Measurements from ENCODE around the gene PRRC2B.

The PRRC2B gene

DNA sequence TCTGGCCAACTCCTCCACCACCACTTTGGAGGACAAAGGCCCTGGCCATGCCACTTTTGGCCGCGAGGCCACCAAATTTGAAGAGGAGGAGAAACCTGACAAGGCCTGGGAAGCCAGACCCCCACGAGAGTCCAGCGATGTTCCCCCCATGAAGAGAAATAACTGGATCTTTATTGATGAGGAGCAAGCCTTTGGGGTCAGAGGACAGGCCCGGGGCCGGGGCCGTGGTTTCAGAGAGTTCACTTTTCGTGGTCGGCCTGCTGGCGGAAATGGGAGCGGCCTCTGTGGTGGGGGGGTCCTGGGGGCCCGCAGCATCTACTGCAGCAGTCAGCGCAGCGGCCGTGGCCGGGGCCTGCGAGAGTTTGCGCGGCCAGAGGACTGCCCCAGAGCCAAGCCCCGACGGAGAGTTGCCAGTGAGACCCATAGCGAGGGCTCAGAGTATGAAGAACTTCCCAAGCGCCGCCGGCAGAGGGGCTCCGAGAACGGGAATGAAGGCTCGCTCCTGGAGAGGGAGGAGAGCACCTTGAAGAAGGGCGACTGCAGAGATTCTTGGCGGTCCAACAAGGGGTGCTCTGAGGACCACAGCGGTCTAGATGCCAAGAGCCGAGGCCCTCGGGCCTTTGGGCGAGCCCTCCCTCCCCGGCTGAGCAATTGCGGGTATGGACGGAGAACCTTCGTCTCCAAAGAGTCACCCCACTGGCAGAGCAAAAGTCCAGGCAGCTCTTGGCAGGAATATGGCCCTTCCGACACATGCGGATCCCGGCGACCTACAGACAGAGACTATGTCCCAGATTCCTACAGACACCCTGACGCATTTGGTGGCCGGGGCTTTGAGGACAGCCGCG is 81.4 kb downstream of the PRRC2B start:
- no peak overlapping the region for H3K27ac ChIP-seq (ENCODE audit: low read length)
- H3K36me3 ChIP-seq (ENCODE audit: control insufficient read depth in 1 of 2, insufficient read depth in 2 of 2, low read length in 2 of 2), result peaks cover 71 to 98% of the 10 kb centered on the region in 2 donors
- H3K9me3 ChIP-seq (ENCODE audit: control insufficient read depth in 1 of 2, low read length in 2 of 2), result no peaks in the 10 kb centered on the region
- no peaks in the 10 kb centered on the region for H3K27me3 ChIP-seq (ENCODE audit: low read depth, low read length)
- no peak overlapping the region for H3K4me3 ChIP-seq (ENCODE audit: low read depth in 1 of 2, low read length in 2 of 2)
- H3K4me1 ChIP-seq (ENCODE audit: control insufficient read depth in 1 of 2, insufficient read depth in 2 of 2, low read length in 2 of 2), result no peaks in the 10 kb centered on the region

DNA sequence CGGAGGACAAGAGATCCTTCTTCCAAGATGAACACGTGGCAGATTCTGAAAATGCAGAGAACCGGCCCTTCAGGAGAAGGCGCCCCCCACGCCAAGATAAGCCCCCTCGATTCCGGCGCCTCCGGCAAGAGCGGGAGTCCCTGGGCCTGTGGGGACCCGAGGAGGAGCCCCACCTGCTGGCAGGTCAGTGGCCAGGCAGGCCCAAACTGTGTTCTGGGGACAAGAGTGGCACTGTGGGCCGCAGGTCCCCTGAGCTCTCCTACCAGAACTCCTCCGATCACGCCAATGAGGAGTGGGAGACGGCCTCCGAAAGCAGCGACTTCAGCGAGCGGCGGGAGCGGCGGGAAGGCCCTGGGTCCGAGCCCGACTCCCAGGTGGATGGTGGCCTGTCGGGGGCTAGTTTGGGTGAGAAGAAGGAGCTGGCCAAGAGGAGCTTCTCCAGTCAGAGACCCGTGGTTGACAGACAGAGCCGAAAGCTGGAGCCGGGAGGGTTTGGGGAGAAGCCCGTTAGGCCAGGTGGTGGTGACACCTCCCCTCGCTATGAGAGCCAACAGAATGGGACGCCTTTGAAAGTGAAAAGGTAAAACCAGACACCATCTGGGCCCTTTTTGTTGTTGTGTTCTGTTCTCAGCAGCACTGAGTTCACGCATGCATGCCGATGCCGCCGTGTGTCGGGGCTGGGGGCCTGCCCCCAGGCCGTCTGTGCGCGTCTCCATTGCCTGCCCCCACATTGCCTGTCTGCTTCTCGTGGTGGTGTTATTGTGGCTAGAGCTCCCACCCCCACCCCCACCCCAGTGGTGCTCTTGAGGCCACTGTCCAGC is 82.3 kb downstream of the PRRC2B start:
- no peaks in the 10 kb centered on the region for H3K9me3 ChIP-seq (ENCODE audit: control insufficient read depth in 1 of 2, low read length in 2 of 2)
- no peaks in the 10 kb centered on the region for H3K4me1 ChIP-seq (ENCODE audit: control insufficient read depth in 1 of 2, insufficient read depth in 2 of 2, low read length in 2 of 2)
- no peaks in the 10 kb centered on the region for H3K27me3 ChIP-seq (ENCODE audit: low read depth, low read length)
- peaks cover 67 to 96% of the 10 kb centered on the region in 2 donors for H3K36me3 ChIP-seq (ENCODE audit: control insufficient read depth in 1 of 2, insufficient read depth in 2 of 2, low read length in 2 of 2)
- no peak overlapping the region for H3K27ac ChIP-seq (ENCODE audit: low read length)
- H3K4me3 ChIP-seq (ENCODE audit: low read depth in 1 of 2, low read length in 2 of 2), result no peak overlapping the region

DNA sequence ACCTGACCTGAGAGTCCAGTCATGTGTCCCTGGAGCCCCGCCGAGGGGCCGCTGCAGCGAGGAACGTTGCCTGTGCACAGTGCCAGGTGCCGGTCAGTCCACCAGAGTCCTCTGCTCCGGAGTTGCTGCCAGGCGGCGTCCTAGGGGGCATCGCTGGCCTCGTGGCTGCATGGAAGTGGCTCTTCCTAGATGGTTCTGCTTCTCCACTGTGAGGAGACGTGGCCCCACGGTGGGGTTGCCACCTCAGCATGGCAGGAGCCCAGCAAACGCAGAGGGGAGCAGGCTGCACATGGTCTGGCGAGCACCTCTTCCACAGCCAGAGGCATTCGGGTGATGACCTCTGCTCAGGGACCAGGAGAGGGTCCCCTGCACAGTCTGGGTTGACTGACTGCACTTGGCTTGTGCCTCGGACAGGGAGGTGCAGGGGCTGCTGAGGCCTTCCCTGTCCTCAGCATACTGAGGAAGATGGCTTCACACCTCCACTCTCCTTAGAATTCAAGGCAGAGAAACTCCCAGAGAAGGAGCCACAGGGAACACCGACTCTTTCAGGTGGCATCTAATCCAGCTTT is 83.0 kb downstream of the PRRC2B start:
- Histone ChIP-seq H3K27ac (ENCODE audit: low read length) (no peak overlapping the region), H3K4me1 (ENCODE audit: control insufficient read depth in 1 of 2, insufficient read depth in 2 of 2, low read length in 2 of 2) (no peaks in the 10 kb centered on the region), H3K9me3 (ENCODE audit: control insufficient read depth in 1 of 2, low read length in 2 of 2) (no peaks in the 10 kb centered on the region), H3K36me3 (ENCODE audit: control insufficient read depth in 1 of 2, insufficient read depth in 2 of 2, low read length in 2 of 2) (peaks cover 62 to 94% of the 10 kb centered on the region in 2 donors), H3K4me3 (ENCODE audit: low read depth in 1 of 2, low read length in 2 of 2) (no peak overlapping the region), H3K27me3 (ENCODE audit: low read depth, low read length) (no peaks in the 10 kb centered on the region)

DNA sequence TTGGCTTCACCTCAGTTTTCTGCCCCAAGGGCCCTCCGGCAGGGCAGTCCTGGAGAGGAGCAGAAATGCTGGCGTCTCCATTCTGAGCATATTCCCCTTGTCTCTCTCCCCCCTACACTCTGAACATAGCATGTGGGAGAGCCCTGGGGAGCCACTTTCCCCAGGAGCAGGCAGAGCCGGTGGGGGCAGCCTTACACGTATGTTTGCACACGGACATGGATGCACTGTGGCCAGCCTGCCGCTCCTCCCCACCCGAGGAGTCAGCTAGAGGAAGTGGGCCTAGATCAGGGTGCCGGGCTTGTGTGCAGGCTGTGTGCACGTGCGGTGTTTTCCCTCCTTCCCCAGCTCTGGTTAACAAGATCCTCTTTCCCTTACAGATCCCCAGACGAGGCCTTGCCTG is 83.5 kb downstream of the PRRC2B start:
- no peaks in the 10 kb centered on the region for H3K4me1 ChIP-seq (ENCODE audit: control insufficient read depth in 1 of 2, insufficient read depth in 2 of 2, low read length in 2 of 2)
- peaks cover 67 to 95% of the 10 kb centered on the region in 2 donors for H3K36me3 ChIP-seq (ENCODE audit: control insufficient read depth in 1 of 2, insufficient read depth in 2 of 2, low read length in 2 of 2)
- no peaks in the 10 kb centered on the region for H3K9me3 ChIP-seq (ENCODE audit: control insufficient read depth in 1 of 2, low read length in 2 of 2)
- no peaks in the 10 kb centered on the region for H3K27me3 ChIP-seq (ENCODE audit: low read depth, low read length)
- no peak overlapping the region for H3K27ac ChIP-seq (ENCODE audit: low read length)
- no peak overlapping the region for H3K4me3 ChIP-seq (ENCODE audit: low read depth in 1 of 2, low read length in 2 of 2)

DNA sequence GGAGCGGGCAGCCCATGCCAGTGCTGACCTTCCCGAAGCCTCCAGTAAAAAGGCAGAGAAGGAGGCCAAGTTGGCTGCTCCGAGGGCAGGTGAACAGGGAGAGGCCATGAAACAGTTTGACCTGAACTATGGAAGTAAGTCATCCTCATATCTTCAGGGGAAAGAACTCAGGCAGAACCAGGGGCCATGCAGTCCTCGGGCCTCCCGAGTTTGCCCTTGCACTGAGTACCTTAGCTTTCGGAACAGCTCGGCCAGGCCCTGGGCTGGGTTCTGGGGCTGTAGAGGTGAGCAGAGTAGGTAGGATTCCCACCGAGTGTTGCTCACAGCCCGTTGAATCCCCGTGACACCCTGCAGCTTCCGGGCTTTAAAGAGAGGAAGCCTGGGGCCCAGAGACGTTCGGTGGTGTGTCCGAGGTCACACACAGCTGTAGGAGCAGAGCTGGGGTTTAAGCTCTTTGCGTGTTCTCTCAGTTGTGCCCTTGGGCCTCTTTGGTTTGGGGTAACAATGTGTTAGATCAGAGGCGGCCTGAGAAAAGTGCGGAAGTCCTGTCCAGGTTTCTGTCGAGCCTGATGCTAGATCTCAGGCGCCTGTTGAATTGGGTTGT is 84.0 kb downstream of the PRRC2B start:
- no peaks in the 10 kb centered on the region for H3K4me1 ChIP-seq (ENCODE audit: control insufficient read depth in 1 of 2, insufficient read depth in 2 of 2, low read length in 2 of 2)
- H3K27me3 ChIP-seq (ENCODE audit: low read depth, low read length), result no peaks in the 10 kb centered on the region
- H3K27ac ChIP-seq (ENCODE audit: low read length), result no peak overlapping the region
- no peak overlapping the region for H3K4me3 ChIP-seq (ENCODE audit: low read depth in 1 of 2, low read length in 2 of 2)
- H3K9me3 ChIP-seq (ENCODE audit: control insufficient read depth in 1 of 2, low read length in 2 of 2), result no peaks in the 10 kb centered on the region
- peaks cover 70 to 96% of the 10 kb centered on the region in 2 donors for H3K36me3 ChIP-seq (ENCODE audit: control insufficient read depth in 1 of 2, insufficient read depth in 2 of 2, low read length in 2 of 2)

DNA sequence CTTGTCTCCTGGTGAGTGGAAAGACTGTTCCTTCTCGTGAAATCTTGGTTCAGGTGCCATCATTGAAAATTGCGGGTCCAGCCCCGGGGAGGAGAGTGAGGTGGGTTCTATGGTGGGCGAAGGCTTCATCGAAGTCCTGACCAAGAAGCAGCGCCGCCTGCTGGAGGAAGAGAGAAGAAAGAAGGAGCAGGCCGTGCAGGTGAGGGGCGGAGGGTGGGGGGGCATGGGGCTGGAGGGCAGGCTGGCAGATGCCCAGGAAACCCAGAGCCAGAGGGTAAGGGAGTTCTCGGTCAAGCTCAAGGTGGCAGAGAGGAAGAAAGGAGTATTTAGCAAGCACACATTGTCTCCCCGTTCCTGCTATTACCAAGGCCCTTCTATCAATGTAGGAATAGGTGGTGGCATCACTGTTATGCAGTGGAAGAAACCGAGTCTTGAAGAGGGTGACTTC is 84.6 kb downstream of the PRRC2B start:
- peaks cover 70 to 96% of the 10 kb centered on the region in 2 donors for H3K36me3 ChIP-seq (ENCODE audit: control insufficient read depth in 1 of 2, insufficient read depth in 2 of 2, low read length in 2 of 2)

DNA sequence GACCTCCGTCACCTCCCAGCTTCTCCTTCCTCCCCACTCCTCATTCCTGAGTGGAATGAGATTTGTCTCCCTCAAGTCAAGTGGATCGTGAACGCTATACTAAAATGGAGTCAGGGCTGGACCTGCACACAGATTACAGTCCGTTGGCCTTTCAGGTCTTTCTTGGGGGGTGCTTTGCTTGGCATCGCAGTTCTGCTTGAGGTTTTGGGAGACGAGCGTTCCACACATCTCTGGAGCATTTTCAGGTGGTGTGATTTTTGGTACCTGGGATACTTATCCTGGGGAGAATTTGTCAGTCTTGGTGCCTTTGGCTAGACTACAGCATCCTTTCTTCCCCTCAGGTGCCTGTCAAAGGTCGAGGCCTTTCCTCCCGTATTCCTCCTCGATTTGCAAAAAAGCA is 85.0 kb downstream of the PRRC2B start:
- H3K9me3 ChIP-seq (ENCODE audit: control insufficient read depth in 1 of 2, low read length in 2 of 2), result no peaks in the 10 kb centered on the region
- peaks cover 70 to 96% of the 10 kb centered on the region in 2 donors for H3K36me3 ChIP-seq (ENCODE audit: control insufficient read depth in 1 of 2, insufficient read depth in 2 of 2, low read length in 2 of 2)
- no peak overlapping the region for H3K4me3 ChIP-seq (ENCODE audit: low read depth in 1 of 2, low read length in 2 of 2)
- no peak overlapping the region for H3K27ac ChIP-seq (ENCODE audit: low read length)
- no peaks in the 10 kb centered on the region for H3K27me3 ChIP-seq (ENCODE audit: low read depth, low read length)
- no peaks in the 10 kb centered on the region for H3K4me1 ChIP-seq (ENCODE audit: control insufficient read depth in 1 of 2, insufficient read depth in 2 of 2, low read length in 2 of 2)

More for the DNA sequence above, 84.6 kb downstream of the PRRC2B start:
- H3K9me3 ChIP-seq (ENCODE audit: control insufficient read depth in 1 of 2, low read length in 2 of 2), result no peaks in the 10 kb centered on the region
- H3K27ac ChIP-seq (ENCODE audit: low read length), result no peak overlapping the region
- H3K4me1 ChIP-seq (ENCODE audit: control insufficient read depth in 1 of 2, insufficient read depth in 2 of 2, low read length in 2 of 2), result no peaks in the 10 kb centered on the region
- no peak overlapping the region for H3K4me3 ChIP-seq (ENCODE audit: low read depth in 1 of 2, low read length in 2 of 2)
- no peaks in the 10 kb centered on the region for H3K27me3 ChIP-seq (ENCODE audit: low read depth, low read length)

DNA sequence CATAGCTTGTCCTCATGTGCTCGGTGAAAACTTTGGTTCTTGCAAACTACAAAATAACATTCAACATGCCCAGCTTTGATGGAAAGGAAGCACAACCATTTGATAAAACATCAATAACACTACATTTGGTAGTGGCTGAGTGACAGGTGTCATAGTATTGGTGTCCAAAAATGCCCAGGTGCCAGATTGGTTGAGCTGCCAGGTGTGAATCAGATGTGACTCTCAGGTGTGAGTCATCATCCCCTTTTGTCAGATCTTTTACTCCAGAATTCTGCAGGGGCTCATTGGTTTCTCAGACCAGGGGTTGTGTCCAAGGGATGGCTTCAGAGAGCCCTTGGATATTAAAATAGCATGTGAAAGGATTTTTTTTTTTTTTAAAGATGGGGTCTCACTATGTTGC is 86.4 kb downstream of the PRRC2B start:
- H3K36me3 ChIP-seq (ENCODE audit: control insufficient read depth in 1 of 2, insufficient read depth in 2 of 2, low read length in 2 of 2), result peaks cover 71 to 96% of the 10 kb centered on the region in 2 donors
- no peak overlapping the region for H3K27ac ChIP-seq (ENCODE audit: low read length)
- no peaks in the 10 kb centered on the region for H3K27me3 ChIP-seq (ENCODE audit: low read depth, low read length)
- H3K9me3 ChIP-seq (ENCODE audit: control insufficient read depth in 1 of 2, low read length in 2 of 2), result no peaks in the 10 kb centered on the region
- H3K4me3 ChIP-seq (ENCODE audit: low read depth in 1 of 2, low read length in 2 of 2), result no peak overlapping the region
- no peaks in the 10 kb centered on the region for H3K4me1 ChIP-seq (ENCODE audit: control insufficient read depth in 1 of 2, insufficient read depth in 2 of 2, low read length in 2 of 2)

DNA sequence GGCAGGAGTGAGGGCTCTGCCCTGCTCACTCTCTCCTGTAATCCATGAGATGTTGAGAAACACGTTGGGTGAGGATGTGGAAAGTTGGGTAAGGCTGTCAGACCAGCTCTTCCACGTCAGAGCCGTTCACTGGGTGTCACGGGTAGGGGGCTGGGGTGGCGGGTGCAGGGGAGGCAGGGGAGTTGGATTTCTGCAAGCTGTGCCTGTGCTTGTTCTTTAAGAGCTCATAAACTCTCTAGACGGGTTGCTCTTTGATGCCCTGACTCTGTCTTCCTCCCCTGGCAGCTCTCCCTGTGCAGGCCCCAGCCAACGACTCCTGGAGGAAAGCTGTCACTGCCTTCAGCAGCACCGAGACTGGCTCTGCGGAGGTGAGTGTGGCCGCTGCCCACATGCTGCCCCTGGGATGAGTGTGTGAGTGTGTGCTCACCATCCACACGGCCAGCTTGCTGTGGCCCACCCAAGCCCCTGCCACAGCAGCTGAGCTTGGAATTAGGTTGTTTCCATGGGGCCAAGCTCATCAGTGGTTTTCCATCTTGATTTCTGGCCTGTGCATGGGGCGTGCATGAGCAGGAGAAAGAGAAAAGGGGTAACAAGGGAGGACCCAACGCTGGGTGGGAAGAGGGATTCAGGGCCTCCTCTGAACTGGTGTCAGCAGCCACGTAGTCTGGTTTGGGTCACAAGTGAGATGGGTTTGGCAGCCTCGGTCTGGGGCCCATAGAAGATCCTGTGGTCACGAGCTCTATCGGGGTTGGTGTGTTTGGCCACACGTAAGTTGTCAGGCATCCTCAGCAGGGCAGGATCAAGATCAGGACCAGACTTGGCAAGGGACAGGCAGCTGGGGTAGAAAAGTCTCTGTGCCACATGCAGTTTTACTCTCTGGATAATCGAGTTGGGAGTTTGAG is 87.8 kb downstream of the PRRC2B start:
- no peaks in the 10 kb centered on the region for H3K9me3 ChIP-seq (ENCODE audit: control insufficient read depth in 1 of 2, low read length in 2 of 2)
- no peaks in the 10 kb centered on the region for H3K27me3 ChIP-seq (ENCODE audit: low read depth, low read length)
- no peak overlapping the region for H3K4me3 ChIP-seq (ENCODE audit: low read depth in 1 of 2, low read length in 2 of 2)
- H3K36me3 ChIP-seq (ENCODE audit: control insufficient read depth in 1 of 2, insufficient read depth in 2 of 2, low read length in 2 of 2), result peaks cover 84 to 96% of the 10 kb centered on the region in 2 donors
- H3K27ac ChIP-seq (ENCODE audit: low read length), result no peak overlapping the region
- H3K4me1 ChIP-seq (ENCODE audit: control insufficient read depth in 1 of 2, insufficient read depth in 2 of 2, low read length in 2 of 2), result no peaks in the 10 kb centered on the region

DNA sequence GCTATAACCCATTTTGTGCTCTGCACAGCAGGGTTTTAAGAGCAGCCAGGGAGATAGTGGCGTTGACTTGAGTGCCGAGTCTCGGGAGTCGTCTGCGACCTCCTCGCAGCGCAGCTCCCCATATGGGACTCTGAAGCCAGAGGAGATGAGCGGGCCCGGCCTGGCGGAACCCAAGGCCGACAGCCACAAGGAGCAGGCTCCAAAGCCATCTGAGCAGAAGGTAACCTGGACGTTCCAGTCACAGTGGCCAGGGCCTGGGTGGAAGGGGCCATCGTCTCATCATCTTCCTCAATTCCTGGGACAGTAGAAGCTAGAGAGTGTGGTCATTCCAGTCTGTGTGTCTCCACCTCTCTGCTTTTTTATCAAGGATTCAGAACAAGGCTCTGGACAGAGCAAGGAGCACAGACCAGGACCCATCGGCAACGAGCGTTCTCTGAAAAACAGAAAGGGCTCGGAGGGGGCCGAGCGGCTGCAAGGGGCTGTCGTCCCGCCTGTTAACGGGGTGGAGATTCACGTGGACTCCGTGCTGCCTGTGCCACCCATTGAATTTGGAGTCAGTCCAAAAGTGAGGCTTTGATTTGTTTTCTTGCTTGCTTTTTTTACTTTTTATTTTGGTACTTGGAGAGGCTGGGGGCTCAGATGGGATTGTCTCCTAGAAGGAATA is 88.6 kb downstream of the PRRC2B start:
- Histone ChIP-seq H3K4me3 (ENCODE audit: low read depth in 1 of 2, low read length in 2 of 2) (no peak overlapping the region), H3K4me1 (ENCODE audit: control insufficient read depth in 1 of 2, insufficient read depth in 2 of 2, low read length in 2 of 2) (no peaks in the 10 kb centered on the region), H3K27me3 (ENCODE audit: low read depth, low read length) (no peaks in the 10 kb centered on the region), H3K27ac (ENCODE audit: low read length) (no peak overlapping the region), H3K9me3 (ENCODE audit: control insufficient read depth in 1 of 2, low read length in 2 of 2) (no peaks in the 10 kb centered on the region), H3K36me3 (ENCODE audit: control insufficient read depth in 1 of 2, insufficient read depth in 2 of 2, low read length in 2 of 2) (peaks cover 82 to 96% of the 10 kb centered on the region in 2 donors)
